Endothelial cell of umbilical vein (primary cell): ENCODE results near the gene OPRL1. TPM values are rescaled to one million over a fixed set of nuclear protein-coding genes. Genes with fewer than 3 reads are reported as not detected.

ENCODE experiments used
- BruUV-seq: library from RNA; stranded (reverse); fragments of 400-500 nt; replicated peaks from 2 replicates; lab custom pipeline; 2021; lab: Mats Ljungman, UMichigan
- CTCF ChIA-PET: fragments of 300-600, 350-600 bp; sonication (Branson Sonifier 250); formaldehyde crosslinking; loops from one replicate; lab custom pipeline; 2021; ENCODE audit warnings: antibody characterized with exemption, inconsistent platforms; lab: Charles Lee
- POLR2A ChIA-PET: fragments of 300-600, 350-600 bp; sonication (Branson Sonifier 250); formaldehyde crosslinking; loops from one replicate; lab custom pipeline; 2021; ENCODE audit warnings: antibody characterized with exemption, inconsistent platforms; lab: Charles Lee
- DNase-seq: peaks from one replicate; pipeline ENCODE4 v3.0.0-alpha.2; 2011; ENCODE audit warnings: low read depth, low spot score
- FAIRE-seq: peaks from 2 replicates; lab custom pipeline; 2011; peaks lifted over from hg19 to GRCh38; lab: Jason Lieb, UNC
- H2AFZ ChIP-seq: 2 replicates; pipeline ENCODE4 v1.6.0; 2012; ENCODE audit warnings: low read depth, low read length, control low read depth, inconsistent platforms
- H3K27ac ChIP-seq: 2 replicates; pipeline ENCODE4 v1.5.1; 2011; ENCODE audit warnings: low read depth, mild to moderate bottlenecking, control low read depth, low read length, moderate library complexity; ENCODE audit not compliant: insufficient read depth
- H3K27me3 ChIP-seq, 2 experiments: 2 replicates each; pipeline versions ENCODE4 v1.6.0 to v1.6.1; 2011; ENCODE audit warnings: low read length in 2 of 2, mixed read lengths in 1 of 2; ENCODE audit not compliant: control insufficient read depth in 2 of 2, insufficient read depth in 2 of 2
- H3K36me3 ChIP-seq, 2 experiments: 2 replicates in 1 of 2; 3 replicates in 1 of 2; pipeline ENCODE4 v1.5.1; 2011; ENCODE audit warnings: low read length in 2 of 2, mild to moderate bottlenecking in 1 of 2, moderate library complexity in 1 of 2; ENCODE audit not compliant: control insufficient read depth in 2 of 2, insufficient read depth in 2 of 2; ENCODE audit errors: extremely low read depth in 1 of 2
- H3K4me1 ChIP-seq: 3 replicates; pipeline ENCODE4 v1.5.1; 2011; ENCODE audit warnings: mild to moderate bottlenecking, low read length; ENCODE audit not compliant: control insufficient read depth, insufficient read depth; ENCODE audit errors: extremely low read depth
- H3K4me2 ChIP-seq: 2 replicates; pipeline ENCODE4 v1.6.1; 2011; ENCODE audit warnings: low read length, control low read depth, mixed read lengths; ENCODE audit not compliant: insufficient read depth
- H3K4me3 ChIP-seq, 3 experiments: fragments of 200-600 bp in 1 of 3; sonication (generic), shearing (Covaris generic) in 1 of 3; replicated peaks in 1 of 3; 2 replicates each; pipeline ENCODE4 v1.5.1; 2011 to 2016; ENCODE audit warnings: control low read depth in 3 of 3, low read length in 3 of 3, mild to moderate bottlenecking in 2 of 3, inconsistent platforms in 1 of 3, low read depth in 1 of 3, moderate library complexity in 1 of 3; ENCODE audit not compliant: insufficient read depth in 1 of 3
- H3K79me2 ChIP-seq: 2 replicates; pipeline ENCODE4 v1.6.0; 2012; ENCODE audit warnings: low read length, inconsistent platforms; ENCODE audit not compliant: control insufficient read depth, insufficient read depth
- H3K9ac ChIP-seq: replicated peaks from 2 replicates; pipeline ENCODE3; 2011; ENCODE audit warnings: low read length, control low read depth; ENCODE audit not compliant: insufficient read depth; ENCODE audit errors: extremely low read depth
- H3K9me1 ChIP-seq: replicated peaks from 3 replicates; pipeline ENCODE4 v1.6.0; 2011; ENCODE audit warnings: mild to moderate bottlenecking, low read length; ENCODE audit not compliant: control insufficient read depth, insufficient read depth; ENCODE audit errors: extremely low read depth
- H3K9me3 ChIP-seq: replicated peaks from 2 replicates; pipeline ENCODE4 v1.5.1; 2012; ENCODE audit warnings: low read length, inconsistent platforms; ENCODE audit not compliant: control insufficient read depth, insufficient read depth
- H4K20me1 ChIP-seq: replicated peaks from 2 replicates; pipeline ENCODE3; 2011; ENCODE audit warnings: mild to moderate bottlenecking, low read length; ENCODE audit not compliant: control insufficient read depth, insufficient read depth; ENCODE audit errors: extremely low read depth
- CTCF ChIP-seq, 2 donors: IDR thresholded peaks; 1 replicate in 1 of 2; 2 replicates in 1 of 2; pipeline ENCODE4 v1.5.1; 2011; ENCODE audit warnings: low read length in 2 of 2, mild to moderate bottlenecking in 2 of 2, moderate library complexity in 2 of 2, control low read depth in 1 of 2, inconsistent platforms in 1 of 2, low read depth in 1 of 2; ENCODE audit not compliant: insufficient read depth in 1 of 2; ENCODE audit errors: extremely low read depth in 1 of 2
- FOS ChIP-seq: IDR thresholded peaks from 2 replicates; pipeline ENCODE4 v1.6.1; 2011; ENCODE audit warnings: mild to moderate bottlenecking, low read length, moderate library complexity, borderline replicate concordance; ENCODE audit not compliant: insufficient read depth
- GATA2 ChIP-seq: IDR thresholded peaks from 2 replicates; pipeline ENCODE4 v1.7.0; 2011; ENCODE audit warnings: low read depth, mild to moderate bottlenecking, moderate library complexity, mixed read lengths, low read length; ENCODE audit not compliant: insufficient read length, insufficient read depth
- JUN ChIP-seq: IDR thresholded peaks from 2 replicates; pipeline ENCODE4 v1.6.1; 2011; ENCODE audit warnings: borderline replicate concordance, low read depth; ENCODE audit not compliant: insufficient read length, insufficient read depth
- MAX ChIP-seq: IDR thresholded peaks from 2 replicates; pipeline ENCODE4 v1.6.1; 2011; ENCODE audit not compliant: insufficient read depth, insufficient read length
- MYC ChIP-seq: IDR thresholded peaks from one replicate; pipeline ENCODE4 v1.6.1; 2011; ENCODE audit warnings: mild to moderate bottlenecking, low read depth, low read length
- POLR2AphosphoS5 ChIP-seq: IDR thresholded peaks from 2 replicates; pipeline ENCODE4 v1.6.1; 2012; ENCODE audit warnings: low read depth, mild to moderate bottlenecking, control low read depth, low read length, moderate library complexity; ENCODE audit not compliant: insufficient read depth
- dilution Hi-C: fragments of 300-500 bp; cut with MboI; formaldehyde crosslinking; loops from one replicate; pipeline ENCODE4 v1.15.0; 2019; ENCODE audit warnings: low sequenced_read_pairs; ENCODE audit not compliant: extremely low pct_ligation_motif_present
- intact Hi-C: fragments of 100-400 bp; cut with micrococcal nuclease; formaldehyde crosslinking; loops from one replicate; pipeline ENCODE4 v1.10.0; 2022
- polyA plus RNA-seq, 4 experiments: library from polyadenylated mRNA; depleted of rRNA in 3 of 4; stranded (reverse) in 3 of 4; unstranded in 1 of 4; fragments of >200 nt; gene quantifications; 2 replicates each; pipeline versions ENCODE4 v1.2.1 to v1.2.3, GENCODE V29; 2011 to 2012; ENCODE audit warnings: missing spikeins in 1 of 4
- total RNA-seq: library from RNA; stranded (reverse); gene quantifications from 2 replicates; pipeline ENCODE4 v1.2.3, GENCODE V29; 2021

OPRL1 gene
- total and polyA plus RNA-seq, 2 donors (not counting 3 experiments of a cell fraction or from before 2014, with no cell fraction given), result 1.9 to 2.0 TPM

GRCh38 chr20:64069614-64070243, 10.2 kb upstream of the OPRL1 start:
- POLR2A ChIA-PET, result no interaction called here
- Histone ChIP-seq H3K27ac (no peak overlapping the region), H3K4me2 (no peak overlapping the region), H3K9ac (no peak overlapping the region), H3K36me3 (peaks cover 0 to 16% of the 10 kb centered on the region in 2 experiments), H3K4me3 (no peak overlapping the region), H3K79me2 (no peaks in the 10 kb centered on the region), H3K4me1 (no peaks in the 10 kb centered on the region), H4K20me1 (no peaks in the 10 kb centered on the region), H2AFZ (no peak overlapping the region), H3K9me3 (no peaks in the 10 kb centered on the region), H3K27me3 (no peaks in the 10 kb centered on the region), H3K9me1 (no peaks in the 10 kb centered on the region)
- no TSS peak for BruUV-seq
- FAIRE-seq (peak; percentile 68), DNase-seq (peak; percentile 29)
- dilution Hi-C loops, result no loop called here
- TF ChIP-seq GATA2, result no peak
- peak; percentile 48 for TF ChIP-seq MAX
- TF ChIP-seq CTCF (IDR thresholded peaks at IDR 0.05; ENCODE audit: extremely low read depth in 1 of 2, insufficient read depth in 1 of 2, low read depth in 1 of 2, low read length in 2 of 2), result peak; percentile 79 to 95
- no peak for TF ChIP-seq FOS
- TF ChIP-seq JUN, result no peak
- TF ChIP-seq POLR2AphosphoS5, result no peak
- no peak for TF ChIP-seq MYC
- CTCF ChIA-PET, result interaction anchor here (0.9 to 2.3 kb wide), 6 partner anchors 9 to 532 kb away, joined by 3 to 21 read pairs (median 4); no protein-coding TSS in a partner anchor
- intact Hi-C loops, result loop anchor here (1.0 to 10.0 kb wide), 2 partner anchors 30 to 55 kb away; no protein-coding TSS in a partner anchor
